KMS-11 (cell line): ENCODE data around the gene SZT2.

Experiments
- H2AFZ ChIP-seq: fragments of 200-600 bp; sonication (generic); 2 replicates; pipeline ENCODE4 v1.6.1; 2016; ENCODE audit warnings: antibody characterized with exemption, mixed run types, low read depth
- H3K27ac ChIP-seq: fragments of 200-600 bp; sonication (generic); 2 replicates; pipeline ENCODE4 v1.6.1; 2016; ENCODE audit warnings: mild to moderate bottlenecking, mixed run types
- H3K27me3 ChIP-seq: fragments of 200-600 bp; sonication (generic); 2 replicates; pipeline ENCODE4 v1.6.1; 2017; ENCODE audit warnings: mild to moderate bottlenecking, low read depth, mixed run types, moderate library complexity; ENCODE audit not compliant: insufficient read depth
- H3K36me3 ChIP-seq: fragments of 200-600 bp; sonication (generic); 2 replicates; pipeline ENCODE4 v1.6.1; 2017; ENCODE audit warnings: mild to moderate bottlenecking, mixed run types; ENCODE audit not compliant: insufficient read depth
- H3K4me1 ChIP-seq: fragments of 200-600 bp; sonication (generic); 2 replicates; pipeline ENCODE4 v1.6.1; 2016; ENCODE audit warnings: mild to moderate bottlenecking, low read depth, mixed run types; ENCODE audit not compliant: poor library complexity, severe bottlenecking
- H3K4me2 ChIP-seq: fragments of 200-600 bp; sonication (generic); 2 replicates; pipeline ENCODE4 v1.7.0; 2016; ENCODE audit warnings: mild to moderate bottlenecking, mixed run types
- H3K4me3 ChIP-seq: fragments of 200-600 bp; sonication (generic); IDR thresholded peaks from 2 replicates; pipeline ENCODE4 v1.6.1; 2017; ENCODE audit warnings: low read depth, low read length, mixed read lengths; ENCODE audit not compliant: insufficient read depth
- H3K79me2 ChIP-seq: fragments of 200-600 bp; sonication (generic); 2 replicates; pipeline ENCODE4 v1.6.1; 2016; ENCODE audit warnings: low read depth, mixed run types; ENCODE audit not compliant: insufficient read depth
- H3K9ac ChIP-seq: fragments of 200-600 bp; sonication (generic); 2 replicates; pipeline ENCODE4 v1.6.1; 2016; ENCODE audit warnings: mild to moderate bottlenecking, mixed run types
- H4K20me1 ChIP-seq: fragments of 200-600 bp; sonication (generic); 2 replicates; pipeline ENCODE4 v1.6.1; 2016; ENCODE audit warnings: mild to moderate bottlenecking, mixed run types; ENCODE audit not compliant: insufficient read depth
- CTCF ChIP-seq: fragments of 200-600 bp; sonication (generic); conservative IDR thresholded peaks from 2 replicates; pipeline ENCODE4 v1.6.1; 2017; ENCODE audit warnings: low read depth, mild to moderate bottlenecking, antibody characterized with exemption, low read length, moderate library complexity, mixed read lengths

Gene SZT2

DNA sequence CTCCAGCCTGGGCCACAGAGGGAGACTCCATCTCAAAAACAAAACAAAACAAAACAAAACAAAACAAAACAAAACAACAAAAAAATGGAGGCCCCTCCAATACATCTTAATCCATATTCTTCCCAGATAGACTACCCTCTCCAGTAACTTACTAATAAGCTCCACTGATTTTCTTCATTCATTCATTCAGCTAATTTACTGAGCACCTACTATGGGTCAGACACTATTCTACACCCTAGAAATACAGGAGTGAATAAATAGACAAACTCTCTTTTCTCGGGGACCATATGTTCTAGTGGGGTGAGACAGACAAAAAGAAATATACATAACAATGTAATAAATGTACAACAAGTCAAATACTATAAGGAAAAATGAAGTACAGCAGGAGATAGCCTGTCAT, 38.7 kb upstream of the SZT2 start:
- Histone ChIP-seq H3K9ac (no peak overlapping the region), H3K4me1 (no peaks in the 10 kb centered on the region)

DNA sequence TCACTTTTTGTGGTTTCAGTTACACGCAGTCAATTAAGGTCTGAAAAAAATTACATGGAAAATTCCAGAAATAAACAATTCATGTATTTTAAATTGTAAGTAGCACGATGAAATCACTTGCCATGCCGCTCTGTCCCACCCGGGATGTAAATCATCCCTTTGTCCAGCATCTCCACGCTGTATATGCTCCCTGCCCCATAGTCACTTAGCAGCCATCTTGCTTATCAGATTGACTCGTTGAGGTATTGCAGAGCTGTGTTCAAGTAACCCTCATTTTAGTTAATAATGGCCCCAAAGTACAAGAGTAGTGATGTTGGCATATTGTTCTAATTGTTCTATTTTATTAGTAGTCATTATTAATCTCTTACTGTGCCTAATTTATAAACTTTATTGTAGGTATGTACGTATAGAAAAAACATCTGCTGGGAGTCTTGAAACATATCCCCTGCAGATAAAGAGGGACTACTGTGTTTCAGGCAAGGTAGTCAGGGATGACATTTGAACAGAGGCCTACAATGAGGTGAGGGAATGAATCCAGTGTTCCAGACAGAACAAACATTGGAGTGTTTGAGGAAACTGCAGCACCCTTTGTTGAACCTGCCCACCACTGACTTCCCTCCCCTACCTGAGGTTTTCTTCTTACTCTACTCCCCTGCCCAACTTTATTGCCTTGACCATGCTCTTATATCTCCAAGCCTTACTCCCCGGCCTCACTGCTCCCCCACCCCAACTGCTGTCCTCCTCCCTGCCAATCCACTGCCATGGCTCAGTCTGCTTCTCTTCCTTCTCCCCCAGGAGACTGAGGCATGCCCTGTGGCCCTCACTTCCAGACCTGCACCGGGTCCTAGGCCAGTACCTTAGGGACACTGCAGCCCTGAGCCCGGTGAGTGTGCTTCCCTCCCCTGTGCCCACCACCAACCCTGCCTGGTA, 38.0 kb upstream of the SZT2 start:
- Histone ChIP-seq H3K4me1 (no peaks in the 10 kb centered on the region), H4K20me1 (no peaks in the 10 kb centered on the region), H3K4me2 (no peak overlapping the region), H3K36me3 (no peaks in the 10 kb centered on the region), H2AFZ (no peak overlapping the region), H3K4me3 (no peak overlapping the region), H3K27me3 (no peaks in the 10 kb centered on the region), H3K27ac (no peak overlapping the region), H3K79me2 (no peaks in the 10 kb centered on the region), H3K9ac (no peak overlapping the region)
- TF ChIP-seq CTCF, result no peak

More for the DNA sequence above, 38.7 kb upstream of the SZT2 start:
- no peaks in the 10 kb centered on the region for H4K20me1 ChIP-seq
- TF ChIP-seq CTCF, result no peak
- no peak overlapping the region for H3K4me3 ChIP-seq
- no peak overlapping the region for H2AFZ ChIP-seq
- no peak overlapping the region for H3K27ac ChIP-seq
- H3K36me3 ChIP-seq, result no peaks in the 10 kb centered on the region
- no peaks in the 10 kb centered on the region for H3K79me2 ChIP-seq
- H3K4me2 ChIP-seq, result no peak overlapping the region
- no peaks in the 10 kb centered on the region for H3K27me3 ChIP-seq

GRCh38 chr1:43352351-43352705, 37.4 kb upstream of the SZT2 start:
- Histone ChIP-seq H3K4me2 (no peak overlapping the region), H3K9ac (no peak overlapping the region), H4K20me1 (no peaks in the 10 kb centered on the region), H3K27ac (no peak overlapping the region), H3K4me1 (peaks cover 2% of the 10 kb centered on the region), H2AFZ (no peak overlapping the region), H3K4me3 (no peak overlapping the region), H3K27me3 (no peaks in the 10 kb centered on the region), H3K79me2 (no peaks in the 10 kb centered on the region), H3K36me3 (no peaks in the 10 kb centered on the region)
- TF ChIP-seq CTCF, result no peak

DNA sequence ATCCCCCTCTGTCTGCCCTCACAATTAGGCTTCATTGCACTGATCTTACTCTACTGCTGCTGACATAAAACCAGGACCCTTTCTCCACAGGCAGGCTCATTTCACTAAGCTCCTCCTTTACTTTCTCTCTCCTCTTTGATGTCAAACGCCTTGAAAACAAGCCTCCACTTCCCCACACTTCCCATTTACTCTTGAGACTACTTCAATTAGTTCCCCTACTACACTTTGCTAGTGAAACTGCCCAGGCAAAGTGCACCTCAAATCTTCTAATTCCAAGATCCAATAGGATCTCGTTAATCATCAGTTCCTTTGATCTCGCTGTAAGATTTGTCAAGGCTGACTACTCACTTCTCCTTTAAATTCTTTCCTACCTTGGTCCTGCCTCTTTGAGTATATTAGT, 36.8 kb upstream of the SZT2 start:
- Histone ChIP-seq H3K27ac (no peak overlapping the region), H3K79me2 (no peaks in the 10 kb centered on the region), H3K27me3 (no peaks in the 10 kb centered on the region), H4K20me1 (no peaks in the 10 kb centered on the region), H3K36me3 (no peaks in the 10 kb centered on the region), H3K4me1 (peaks cover 7% of the 10 kb centered on the region), H2AFZ (no peak overlapping the region), H3K4me2 (no peak overlapping the region), H3K9ac (no peak overlapping the region), H3K4me3 (no peak overlapping the region)
- no peak for TF ChIP-seq CTCF
